ENCODE data around the gene TWIST1.

TWIST1 gene

GRCh38 chr7:19116121-19117090 lies 1.0 kb downstream of the TWIST1 start:
- Histone ChIP-seq H3K27ac (replicated peaks; ENCODE audit: low read length) (no peak overlapping the region), H2BK5ac (ENCODE audit: low read length) (no peak overlapping the region), H3K23ac (ENCODE audit: low read depth, low read length, poor library complexity) (peak overlapping the region; percentile 77), H3K79me1 (ENCODE audit: low read depth, low read length) (no peaks in the 10 kb centered on the region), H3K4me2 (ENCODE audit: insufficient read depth, low read length, poor library complexity, severe bottlenecking) (peak overlapping the region; percentile 93), H3K4me1 (ENCODE audit: control insufficient read depth in 2 of 2, insufficient read depth in 1 of 2, low read depth in 1 of 2, low read length in 2 of 2) (peaks cover 0 to 10% of the 10 kb centered on the region in 2 donors), H3K4ac (ENCODE audit: low read length) (no peak overlapping the region), H4K91ac (ENCODE audit: low read depth, low read length, poor library complexity) (no peak overlapping the region), H2BK12ac (ENCODE audit: low read length) (no peak overlapping the region), H3K18ac (ENCODE audit: low read length) (peak overlapping the region; percentile 87), H3K27me3 (ENCODE audit: control insufficient read depth in 3 of 3, insufficient read depth in 3 of 3, low read depth in 1 of 3, low read length in 3 of 3) (peaks cover 26 to 89% (median 74%) of the 10 kb centered on the region in 3 experiments), H3K4me3 (ENCODE audit: low read length in 2 of 2) (peak overlapping the region; percentile 65 to 84), H3K9ac (ENCODE audit: low read depth, low read length, poor library complexity) (peak overlapping the region; percentile 93), H2AK5ac (ENCODE audit: low read depth, low read length) (no peak overlapping the region), H3K36me3 (replicated peaks in 1 of 2; ENCODE audit: control insufficient read depth in 2 of 2, insufficient read depth in 2 of 2, low read length in 2 of 2) (no peaks in the 10 kb centered on the region), H2BK15ac (ENCODE audit: low read length) (peak overlapping the region; percentile 43), H2BK120ac (ENCODE audit: low read depth, low read length) (no peak overlapping the region), H3K14ac (ENCODE audit: low read length) (peak overlapping the region; percentile 82), H3K9me3 (replicated peaks in 1 of 2; ENCODE audit: control insufficient read depth in 2 of 2, insufficient read depth in 1 of 2, low read depth in 1 of 2, low read length in 2 of 2) (no peaks in the 10 kb centered on the region), H2AFZ (ENCODE audit: low read length) (peak overlapping the region; percentile 94), H4K8ac (ENCODE audit: low read depth, low read length) (no peak overlapping the region)
- no CpG with 5 or more reads among the region's 70 CpGs for WGBS, 2 donors (ENCODE audit: extremely low coverage in 2 of 2, insufficient read length in 2 of 2, insufficient replicate concordance in 1 of 2)
- DNase-seq (ENCODE audit: low spot score): peak; percentile 46

- no peak overlapping the region for H4K8ac ChIP-seq (ENCODE audit: low read depth, low read length)
- peaks cover 0 to 10% of the 10 kb centered on the region in 2 donors for H3K4me1 ChIP-seq (ENCODE audit: control insufficient read depth in 2 of 2, insufficient read depth in 1 of 2, low read depth in 1 of 2, low read length in 2 of 2)
- H3K4me2 ChIP-seq (ENCODE audit: insufficient read depth, low read length, poor library complexity, severe bottlenecking): no peak overlapping the region
- no peaks in the 10 kb centered on the region for H3K36me3 ChIP-seq (replicated peaks in 1 of 2; ENCODE audit: control insufficient read depth in 2 of 2, insufficient read depth in 2 of 2, low read length in 2 of 2)
- no peak overlapping the region for H3K4me3 ChIP-seq (ENCODE audit: low read length in 2 of 2)
- no peak overlapping the region for H3K23ac ChIP-seq (ENCODE audit: low read depth, low read length, poor library complexity)
- no peak overlapping the region for H2AFZ ChIP-seq (ENCODE audit: low read length)
- WGBS, 2 donors (ENCODE audit: extremely low coverage in 2 of 2, insufficient read length in 2 of 2, insufficient replicate concordance in 1 of 2): no CpG with 5 or more reads among the region's 2 CpGs
- H3K9ac ChIP-seq (ENCODE audit: low read depth, low read length, poor library complexity): no peak overlapping the region
- peaks cover 30 to 89% (median 77%) of the 10 kb centered on the region in 3 experiments for H3K27me3 ChIP-seq (ENCODE audit: control insufficient read depth in 3 of 3, insufficient read depth in 3 of 3, low read depth in 1 of 3, low read length in 3 of 3)
- DNase-seq (ENCODE audit: low spot score): no peak
- H3K9me3 ChIP-seq (replicated peaks in 1 of 2; ENCODE audit: control insufficient read depth in 2 of 2, insufficient read depth in 1 of 2, low read depth in 1 of 2, low read length in 2 of 2): no peaks in the 10 kb centered on the region
- no peak overlapping the region for H3K27ac ChIP-seq (replicated peaks; ENCODE audit: low read length)
- H2BK5ac ChIP-seq (ENCODE audit: low read length): no peak overlapping the region
- no peak overlapping the region for H3K4ac ChIP-seq (ENCODE audit: low read length)
- H3K14ac ChIP-seq (ENCODE audit: low read length): no peak overlapping the region
- no peak overlapping the region for H2BK15ac ChIP-seq (ENCODE audit: low read length)
- H2BK12ac ChIP-seq (ENCODE audit: low read length): no peak overlapping the region
- no peak overlapping the region for H3K18ac ChIP-seq (ENCODE audit: low read length)
- no peak overlapping the region for H2BK120ac ChIP-seq (ENCODE audit: low read depth, low read length)
- no peaks in the 10 kb centered on the region for H3K79me1 ChIP-seq (ENCODE audit: low read depth, low read length)
- no peak overlapping the region for H4K91ac ChIP-seq (ENCODE audit: low read depth, low read length, poor library complexity)
- H2AK5ac ChIP-seq (ENCODE audit: low read depth, low read length): no peak overlapping the region
Observed at GRCh38 chr7:19114551-19114855, 2.9 kb downstream of the TWIST1 start.

- Histone ChIP-seq H3K4me3 (ENCODE audit: low read length in 2 of 2) (no peak overlapping the region), H3K23ac (ENCODE audit: low read depth, low read length, poor library complexity) (no peak overlapping the region), H3K27me3 (ENCODE audit: control insufficient read depth in 3 of 3, insufficient read depth in 3 of 3, low read depth in 1 of 3, low read length in 3 of 3) (peaks cover 32 to 89% (median 77%) of the 10 kb centered on the region in 3 experiments), H2BK12ac (ENCODE audit: low read length) (no peak overlapping the region), H3K14ac (ENCODE audit: low read length) (no peak overlapping the region), H4K91ac (ENCODE audit: low read depth, low read length, poor library complexity) (no peak overlapping the region), H3K18ac (ENCODE audit: low read length) (no peak overlapping the region), H2AK5ac (ENCODE audit: low read depth, low read length) (no peak overlapping the region), H3K9me3 (replicated peaks in 1 of 2; ENCODE audit: control insufficient read depth in 2 of 2, insufficient read depth in 1 of 2, low read depth in 1 of 2, low read length in 2 of 2) (no peaks in the 10 kb centered on the region), H3K4me1 (ENCODE audit: control insufficient read depth in 2 of 2, insufficient read depth in 1 of 2, low read depth in 1 of 2, low read length in 2 of 2) (peaks cover 0 to 10% of the 10 kb centered on the region in 2 donors), H3K4me2 (ENCODE audit: insufficient read depth, low read length, poor library complexity, severe bottlenecking) (no peak overlapping the region), H4K8ac (ENCODE audit: low read depth, low read length) (no peak overlapping the region), H3K4ac (ENCODE audit: low read length) (no peak overlapping the region), H2BK5ac (ENCODE audit: low read length) (no peak overlapping the region), H3K27ac (replicated peaks; ENCODE audit: low read length) (no peak overlapping the region), H3K36me3 (replicated peaks in 1 of 2; ENCODE audit: control insufficient read depth in 2 of 2, insufficient read depth in 2 of 2, low read length in 2 of 2) (no peaks in the 10 kb centered on the region), H3K9ac (ENCODE audit: low read depth, low read length, poor library complexity) (no peak overlapping the region), H2BK15ac (ENCODE audit: low read length) (no peak overlapping the region), H3K79me1 (ENCODE audit: low read depth, low read length) (no peaks in the 10 kb centered on the region), H2AFZ (ENCODE audit: low read length) (no peak overlapping the region), H2BK120ac (ENCODE audit: low read depth, low read length) (no peak overlapping the region)
- 100% methylated on average over 1 of the region's 3 CpGs for WGBS, 2 donors (ENCODE audit: extremely low coverage in 2 of 2, insufficient read length in 2 of 2, insufficient replicate concordance in 1 of 2)
- DNase-seq (ENCODE audit: low spot score): no peak
Observed at GRCh38 chr7:19113855-19114550, 3.4 kb downstream of the TWIST1 start.

- H3K18ac ChIP-seq (ENCODE audit: low read length): no peak overlapping the region
Observed at GRCh38 chr7:19113002-19113350, 4.5 kb downstream of the TWIST1 start.

More at GRCh38 chr7:19113002-19113350, 4.5 kb downstream of the TWIST1 start:
- no peak overlapping the region for H2AK5ac ChIP-seq (ENCODE audit: low read depth, low read length)
- no peak overlapping the region for H3K27ac ChIP-seq (replicated peaks; ENCODE audit: low read length)
- H2BK15ac ChIP-seq (ENCODE audit: low read length): no peak overlapping the region
- no peak overlapping the region for H3K9ac ChIP-seq (ENCODE audit: low read depth, low read length, poor library complexity)
- no peak overlapping the region for H2AFZ ChIP-seq (ENCODE audit: low read length)
- H3K4me1 ChIP-seq (ENCODE audit: control insufficient read depth in 2 of 2, insufficient read depth in 1 of 2, low read depth in 1 of 2, low read length in 2 of 2): peaks cover 5 to 10% of the 10 kb centered on the region in 2 donors
- H3K27me3 ChIP-seq (ENCODE audit: control insufficient read depth in 3 of 3, insufficient read depth in 3 of 3, low read depth in 1 of 3, low read length in 3 of 3): peaks cover 37 to 89% (median 77%) of the 10 kb centered on the region in 3 experiments
- no peak overlapping the region for H3K4ac ChIP-seq (ENCODE audit: low read length)
- no peaks in the 10 kb centered on the region for H3K79me1 ChIP-seq (ENCODE audit: low read depth, low read length)
- H3K14ac ChIP-seq (ENCODE audit: low read length): no peak overlapping the region
- no peak overlapping the region for H4K8ac ChIP-seq (ENCODE audit: low read depth, low read length)
- no peak overlapping the region for H2BK12ac ChIP-seq (ENCODE audit: low read length)
- no peak overlapping the region for H2BK5ac ChIP-seq (ENCODE audit: low read length)
- H3K4me2 ChIP-seq (ENCODE audit: insufficient read depth, low read length, poor library complexity, severe bottlenecking): no peak overlapping the region
- no peak for DNase-seq (ENCODE audit: low spot score)
- WGBS, 2 donors (ENCODE audit: extremely low coverage in 2 of 2, insufficient read length in 2 of 2, insufficient replicate concordance in 1 of 2): no CpG with 5 or more reads among the region's 4 CpGs
- no peak overlapping the region for H3K23ac ChIP-seq (ENCODE audit: low read depth, low read length, poor library complexity)
- H4K91ac ChIP-seq (ENCODE audit: low read depth, low read length, poor library complexity): no peak overlapping the region
- no peaks in the 10 kb centered on the region for H3K36me3 ChIP-seq (replicated peaks in 1 of 2; ENCODE audit: control insufficient read depth in 2 of 2, insufficient read depth in 2 of 2, low read length in 2 of 2)
- H3K4me3 ChIP-seq (ENCODE audit: low read length in 2 of 2): no peak overlapping the region
- H3K9me3 ChIP-seq (replicated peaks in 1 of 2; ENCODE audit: control insufficient read depth in 2 of 2, insufficient read depth in 1 of 2, low read depth in 1 of 2, low read length in 2 of 2): no peaks in the 10 kb centered on the region
- H2BK120ac ChIP-seq (ENCODE audit: low read depth, low read length): no peak overlapping the region

Measured in neuronal stem cell (in vitro differentiated cells).